ENCODE measurements around the gene RTL3. TPM values are rescaled to one million over a fixed set of nuclear protein-coding genes. Genes with fewer than 3 reads are reported as not detected.

The RTL3 gene
- total and polyA plus RNA-seq, 2 of the 4 experiments (the other 2 are of a cell fraction): 1.1 TPM

- H3K9me3 ChIP-seq (ENCODE audit: control insufficient read depth, insufficient read depth, low read length): no peaks in the 10 kb centered on the region
- no peak overlapping the region for H2BK5ac ChIP-seq (ENCODE audit: low read depth, low read length, poor library complexity, severe bottlenecking)
- H3K9ac ChIP-seq (ENCODE audit: low read depth, low read length): no peak overlapping the region
- H3K4me2 ChIP-seq (ENCODE audit: low read depth, low read length): no peak overlapping the region
- POLR2A ChIA-PET (ENCODE audit: unreplicated experiment): no interaction called here
- no peak overlapping the region for H3K4ac ChIP-seq (ENCODE audit: low read depth, low read length)
- in situ Hi-C loops (cut with MboI; ENCODE audit: low sequenced_read_pairs): no loop called here
- ATAC-seq (ENCODE audit: low read depth): no peak
- no peak overlapping the region for H2AK9ac ChIP-seq (replicated peaks; ENCODE audit: low read depth, low read length, poor library complexity)
- H3K18ac ChIP-seq (ENCODE audit: low read depth, low read length): no peak overlapping the region
- TF ChIP-seq RCOR1 (IDR thresholded peaks at IDR 0.05; ENCODE audit: insufficient replicate concordance, low read length) (no peak), ELK1 (IDR thresholded peaks at IDR 0.05; ENCODE audit: borderline replicate concordance, low read depth, low read length) (no peak), MXI1 (IDR thresholded peaks at IDR 0.05; ENCODE audit: borderline replicate concordance, low read depth, low read length) (no peak), RAD21 (IDR thresholded peaks at IDR 0.05; ENCODE audit: low read length) (no peak), CTCF (conservative IDR thresholded peaks at IDR 0.05; ENCODE audit: low read depth, low read length) (no peak)
- H3K23ac ChIP-seq (ENCODE audit: low read depth, low read length): no peak overlapping the region
- no peak overlapping the region for H4K91ac ChIP-seq (ENCODE audit: insufficient read depth, low read depth, low read length)
- H3K79me1 ChIP-seq (ENCODE audit: low read depth in 1 of 2, low read length in 2 of 2): no peaks in the 10 kb centered on the region
- intact Hi-C loops (cut with micrococcal nuclease): no loop called here
- H4K8ac ChIP-seq (ENCODE audit: low read depth in 2 of 2, low read length in 2 of 2): no peak overlapping the region
- no peaks in the 10 kb centered on the region for H4K20me1 ChIP-seq (ENCODE audit: insufficient read depth, low read length)
- no peak overlapping the region for H3K27ac ChIP-seq (ENCODE audit: insufficient read depth, low read length)
- no peak overlapping the region for H2AK5ac ChIP-seq (ENCODE audit: low read depth, low read length)
- dilution Hi-C loops (cut with HindIII; ENCODE audit: low sequenced_read_pairs, unreplicated experiment): no loop called here
- no peaks in the 10 kb centered on the region for H3K36me3 ChIP-seq (ENCODE audit: control insufficient read depth, insufficient read depth, low read length)
- H3K27me3 ChIP-seq (ENCODE audit: control insufficient read depth, insufficient read depth, low read length): no peaks in the 10 kb centered on the region; the same call in 1 of the 2 replicates
- H3K9me1 ChIP-seq (ENCODE audit: insufficient read depth, low read length): no peaks in the 10 kb centered on the region
- no CpG with 5 or more reads among the region's 3 CpGs for WGBS, 2 experiments (ENCODE audit: extremely low coverage in 2 of 2, insufficient read length in 1 of 2)
- H3K4me1 ChIP-seq (ENCODE audit: control insufficient read depth, insufficient read depth, low read length): no peaks in the 10 kb centered on the region
- DNase-seq: no peak
- no peak overlapping the region for H4K5ac ChIP-seq (ENCODE audit: low read depth, low read length)
- no TSS peak for BruUV-seq (replicated peaks)
- no peak overlapping the region for H2AFZ ChIP-seq (replicated peaks; ENCODE audit: low read length, poor library complexity)
- H3K4me3 ChIP-seq (ENCODE audit: insufficient read depth, low read depth, low read length): no peak overlapping the region
- H2BK20ac ChIP-seq (ENCODE audit: low read depth, low read length): no peak overlapping the region
- no peak overlapping the region for H2BK120ac ChIP-seq (ENCODE audit: low read depth, low read length)
- CTCF ChIA-PET: no interaction called here
- H2BK15ac ChIP-seq (ENCODE audit: low read depth, low read length): no peak overlapping the region
- no peak overlapping the region for H3K56ac ChIP-seq (ENCODE audit: extremely low read depth, insufficient read depth, low read length)
- no peak overlapping the region for H3K14ac ChIP-seq (replicated peaks; ENCODE audit: low read depth, low read length)
Measured at GRCh38 chrX:78693536-78693935, 34.4 kb upstream of the RTL3 start.

All from IMR-90 (cell line).